ENCODE results near the gene ITGB1BP1.
A peak's percentile ranks its signal among the peaks of the same experiment; 100 is the strongest.

Gene ITGB1BP1

DNA sequence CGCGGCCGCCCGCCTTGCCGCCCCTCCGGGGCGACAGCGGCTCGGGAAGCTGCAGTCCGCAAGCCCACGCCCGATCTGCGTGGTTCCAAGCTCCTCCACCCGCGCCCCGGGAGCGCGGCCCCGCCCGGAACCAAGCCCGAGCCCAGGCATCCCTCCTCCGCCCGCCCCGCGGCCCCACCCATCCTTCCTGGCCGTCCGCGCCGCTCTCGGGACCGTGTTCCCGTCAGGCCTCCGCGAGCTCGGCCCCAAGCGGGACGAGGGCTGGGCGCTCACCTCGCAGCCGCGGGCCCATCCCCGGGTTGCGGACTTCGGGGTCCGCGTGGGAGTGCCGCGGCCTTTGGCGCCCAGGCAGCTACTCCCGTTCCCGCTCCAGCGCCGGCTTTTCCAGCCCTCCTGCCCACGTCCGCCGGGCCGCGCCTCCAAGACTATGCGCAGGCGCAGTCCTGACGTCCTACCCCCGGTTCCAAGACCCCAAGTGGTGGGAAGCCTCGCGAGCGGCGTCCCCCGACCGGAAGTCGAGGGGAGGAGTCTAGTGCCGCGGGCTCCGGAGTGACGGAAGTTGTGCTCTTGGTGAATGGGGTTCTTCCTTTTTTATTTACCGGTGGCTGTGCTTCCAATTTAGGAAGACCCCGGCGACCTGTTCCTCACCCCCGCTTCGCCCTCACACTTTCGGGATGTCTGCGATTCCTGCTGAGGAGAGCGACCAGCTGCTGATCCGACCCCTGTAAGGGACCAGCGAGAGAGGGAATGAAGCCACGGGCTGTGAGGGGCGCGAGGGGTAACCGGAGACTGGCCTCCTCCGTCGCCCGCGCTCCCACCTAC is at the start of gene ITGB1BP1, which contains the start of gene CPSF3:
ITGB1BP1 (minus strand) TSS at position 429 of the 822 bp plus-strand sequence. CDS start 4,831 bp downstream, outside the sequence.
CPSF3 (plus strand) TSS at position 555 of the 822 bp plus-strand sequence; CDS start at position 675, 120 bp downstream.
- peak; percentile 98 for DNase-seq

GRCh38 chr2:9472511-9472910 is 49.2 kb upstream of the ITGB1BP1 start:
- no peak for DNase-seq

DNA sequence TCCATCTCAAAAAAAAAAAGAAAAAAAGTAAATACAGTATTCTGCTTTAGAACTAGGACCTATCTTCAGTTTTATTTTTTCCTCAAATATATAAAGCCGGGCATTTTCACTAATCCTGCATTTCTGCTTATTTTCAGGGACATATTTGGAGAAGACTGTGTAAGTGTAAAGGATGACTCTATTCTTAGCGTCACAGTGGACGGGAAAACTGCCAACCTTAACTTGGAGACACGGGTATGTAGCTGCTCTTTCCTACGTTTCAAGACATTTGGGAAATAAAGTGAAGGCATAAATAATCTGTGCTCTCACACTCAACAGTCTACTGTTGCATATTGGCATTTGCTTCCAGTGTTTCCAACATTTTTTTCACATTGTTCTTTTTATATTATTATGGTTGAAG is 47.9 kb upstream of the ITGB1BP1 start:
- no peak for DNase-seq

DNA sequence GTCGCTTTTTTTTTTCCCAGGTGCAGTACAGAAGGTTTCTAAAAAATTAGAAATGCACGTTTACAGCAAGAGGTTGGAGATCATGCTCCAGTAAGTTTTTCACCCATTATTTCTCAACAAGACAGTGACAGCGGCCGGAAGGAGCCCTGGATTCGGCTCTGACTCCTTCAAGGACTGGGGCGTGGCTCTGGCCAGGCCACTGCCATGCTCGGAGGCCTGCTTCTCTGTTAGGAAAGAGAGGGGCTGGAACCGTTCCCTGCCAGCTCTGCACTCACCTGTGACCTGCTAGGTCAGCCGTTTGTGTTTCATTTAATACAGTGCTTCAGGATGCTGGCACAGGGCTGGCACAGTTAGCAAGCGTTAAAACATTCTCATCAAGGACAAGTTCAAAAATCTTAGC is 44.4 kb upstream of the ITGB1BP1 start:
- DNase-seq, result no peak

DNA sequence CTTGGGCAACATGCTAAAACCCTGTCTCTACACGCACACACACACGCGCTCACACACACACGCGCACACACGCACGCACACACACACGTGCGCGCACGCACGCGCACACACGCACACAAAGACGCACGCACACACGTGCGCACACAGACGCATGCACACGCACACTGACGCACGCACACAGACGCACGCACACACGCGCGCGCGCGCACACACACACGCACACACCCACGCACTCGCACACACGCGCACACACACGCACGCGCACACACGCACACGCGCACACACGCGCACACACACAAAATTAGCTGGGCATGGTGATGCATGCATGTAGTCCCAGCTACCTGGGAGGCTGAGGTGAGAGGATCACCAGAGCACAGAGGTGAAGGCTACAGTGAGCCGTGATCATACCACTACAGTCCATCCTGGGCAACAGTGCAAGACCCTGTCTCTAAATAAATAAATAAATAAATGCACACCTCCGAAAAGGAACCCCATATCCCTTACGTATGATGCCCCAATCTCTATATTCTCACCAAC is 42.9 kb upstream of the ITGB1BP1 start:
- DNase-seq, result no peak

GRCh38 chr2:9465170-9465569 is 41.8 kb upstream of the ITGB1BP1 start:
- no peak for DNase-seq

DNA sequence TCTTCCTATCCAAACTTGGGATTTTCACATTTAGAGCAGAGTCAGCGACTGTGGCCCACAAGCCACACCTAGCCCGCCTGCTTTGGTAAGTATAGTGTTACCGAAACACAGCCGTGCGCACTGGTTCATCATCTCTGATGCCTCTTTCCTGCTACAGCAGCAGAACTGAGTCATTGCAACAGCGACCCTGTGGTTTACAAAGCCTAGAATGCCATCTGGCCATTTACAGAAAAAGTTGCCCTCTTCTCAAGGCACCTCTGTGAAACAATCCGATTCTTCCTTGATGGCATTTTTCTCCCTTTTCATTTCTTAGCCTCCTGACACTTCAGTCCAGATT is 40.3 kb upstream of the ITGB1BP1 start:
- peak; percentile 11 for DNase-seq

GRCh38 chr2:9462886-9463697 is 39.8 kb upstream of the ITGB1BP1 start:
- no peak for DNase-seq

DNA sequence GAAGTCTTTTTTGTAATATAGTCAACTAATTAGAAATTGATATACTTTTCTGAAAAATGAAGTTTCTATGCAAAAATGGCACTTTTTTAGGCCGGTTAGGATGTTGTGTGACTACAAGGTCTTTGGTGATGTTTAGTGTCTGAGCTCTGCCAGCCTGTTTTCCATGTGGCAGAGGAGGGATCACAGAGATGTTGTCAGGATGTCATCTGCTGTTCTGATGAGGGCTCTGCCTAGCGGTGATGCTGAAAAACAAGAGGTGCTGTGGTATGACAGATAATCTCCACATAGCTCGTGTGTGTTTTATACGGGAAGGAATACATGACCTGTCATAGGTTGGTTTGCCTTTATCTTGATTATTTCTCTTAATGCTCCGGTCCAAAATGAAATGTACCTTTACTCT is 39.0 kb upstream of the ITGB1BP1 start:
- no peak for DNase-seq

- peak; percentile 17 for DNase-seq
These were observed 37.8 kb upstream of the ITGB1BP1 start for GRCh38 chr2:9461079-9461478.

- no peak for DNase-seq
These were observed 37.2 kb upstream of the ITGB1BP1 start for GRCh38 chr2:9460441-9461017.

DNA sequence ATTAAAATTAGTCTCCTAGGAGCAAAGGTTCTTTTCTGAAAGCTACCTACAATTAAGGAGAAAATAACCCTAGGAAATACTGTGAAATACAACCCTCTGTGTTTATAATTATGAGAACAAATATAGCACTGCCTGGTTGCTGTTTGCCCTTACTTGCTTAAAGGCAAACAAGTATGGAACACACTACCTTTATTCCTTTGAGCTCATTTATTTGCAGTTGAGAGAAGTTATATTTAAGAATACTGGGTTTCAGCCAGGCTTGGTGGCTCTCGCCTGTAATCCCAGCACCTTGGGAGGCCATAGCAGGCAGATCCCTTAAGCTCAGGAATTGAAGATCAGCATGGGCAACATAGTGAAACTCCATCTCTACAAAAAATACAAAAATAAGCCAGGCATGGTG is 27.9 kb upstream of the ITGB1BP1 start:
- DNase-seq, result no peak

GRCh38 chr2:9445089-9445488 is 21.8 kb upstream of the ITGB1BP1 start:
- no peak for DNase-seq

- DNase-seq, result no peak
These were observed 20.2 kb upstream of the ITGB1BP1 start for GRCh38 chr2:9443526-9443925.

DNA sequence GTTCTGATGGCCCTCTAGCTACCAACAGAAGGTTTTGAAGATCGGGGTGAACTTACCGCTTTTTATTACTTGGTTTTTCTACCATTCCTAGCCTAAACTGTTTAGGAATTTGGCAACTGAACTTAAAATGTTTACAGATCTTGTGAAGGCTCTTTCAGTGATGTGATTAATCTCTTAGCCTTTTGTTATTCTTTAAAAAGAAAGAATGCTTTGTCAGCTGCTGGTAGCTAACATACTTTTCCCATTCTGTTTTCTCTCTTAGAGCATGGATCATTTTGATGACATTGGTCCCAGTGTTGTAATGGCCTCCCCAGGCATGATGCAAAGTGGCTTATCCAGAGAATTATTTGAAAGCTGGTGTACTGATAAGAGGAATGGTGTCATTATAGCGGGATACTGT is 18.2 kb upstream of the ITGB1BP1 start:
- no peak for DNase-seq

GRCh38 chr2:9440058-9440727 is 16.9 kb upstream of the ITGB1BP1 start:
- peak; percentile 62 for DNase-seq

DNA sequence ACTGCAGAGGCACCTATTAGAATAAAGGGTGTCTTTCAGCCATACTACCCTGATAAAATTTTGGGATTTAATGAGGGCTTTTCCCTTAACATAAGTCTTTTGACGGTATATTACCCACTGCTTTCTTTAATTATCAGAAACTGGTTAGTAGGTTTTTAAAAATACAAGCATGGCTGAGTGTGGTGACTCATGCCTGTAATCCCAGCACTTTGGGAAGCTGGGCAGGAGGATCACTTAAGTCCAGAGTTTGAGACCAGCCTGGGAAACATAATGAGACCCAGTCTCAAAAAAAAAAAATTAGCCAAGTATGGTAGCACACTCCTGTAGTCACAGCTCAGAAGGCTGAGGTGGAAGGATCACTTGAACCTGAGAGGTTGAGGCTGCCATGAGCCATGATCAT is 16.2 kb upstream of the ITGB1BP1 start:
- DNase-seq, result peak; percentile 36

GRCh38 chr2:9434489-9434888 is 11.2 kb upstream of the ITGB1BP1 start:
- DNase-seq, result peak; percentile 9

- peak; percentile 42 for DNase-seq
These were observed 7.3 kb upstream of the ITGB1BP1 start for GRCh38 chr2:9430316-9431293.

- DNase-seq, result peak; percentile 36
These were observed 5.7 kb upstream of the ITGB1BP1 start for GRCh38 chr2:9428965-9429577.

Data from fibroblast of skin of right biceps (primary cell).